ENCODE data around the gene C2CD3.
"Not testable (repeated sequence)": the region's sequence is repeated elsewhere in the genome, so short reads cannot be mapped to it uniquely, and the experiment has no call there.

The C2CD3 gene

GRCh38 chr11:74171997-74172396 lies 1.2 kb upstream of the C2CD3 start:
- Mint-ChIP-seq H3K4me1 (peaks cover 6% of the 10 kb centered on the region), H3K4me3 (no peak overlapping the region), H3K27ac (no peak overlapping the region), H3K36me3 (no peaks in the 10 kb centered on the region), H3K9me3 (no peaks in the 10 kb centered on the region), H3K27me3 (no peaks in the 10 kb centered on the region)
- no peak for ATAC-seq

GRCh38 chr11:74171630-74171968 lies 797 bp upstream of the C2CD3 start:
- ATAC-seq, result no peak
- H3K9me3 Mint-ChIP-seq, result no peaks in the 10 kb centered on the region
- no peaks in the 10 kb centered on the region for H3K36me3 Mint-ChIP-seq
- H3K27me3 Mint-ChIP-seq, result no peaks in the 10 kb centered on the region
- no peak overlapping the region for H3K4me3 Mint-ChIP-seq
- H3K27ac Mint-ChIP-seq, result no peak overlapping the region
- peaks cover 6% of the 10 kb centered on the region for H3K4me1 Mint-ChIP-seq

- no peaks in the 10 kb centered on the region for H3K9me3 Mint-ChIP-seq
- H3K27me3 Mint-ChIP-seq, result no peaks in the 10 kb centered on the region
- ATAC-seq, result no peak
- H3K4me1 Mint-ChIP-seq, result peaks cover 6% of the 10 kb centered on the region
- H3K27ac Mint-ChIP-seq, result no peak overlapping the region
- H3K36me3 Mint-ChIP-seq, result peaks cover 7% of the 10 kb centered on the region
- no peak overlapping the region for H3K4me3 Mint-ChIP-seq
These were observed 904 bp downstream of the C2CD3 start for GRCh38 chr11:74169738-74170458.

GRCh38 chr11:74168838-74169237 lies 2.0 kb downstream of the C2CD3 start:
- Mint-ChIP-seq H3K27ac (no peak overlapping the region), H3K4me3 (no peak overlapping the region), H3K27me3 (no peaks in the 10 kb centered on the region), H3K9me3 (no peaks in the 10 kb centered on the region), H3K4me1 (peaks cover 3% of the 10 kb centered on the region), H3K36me3 (peaks cover 18% of the 10 kb centered on the region)
- no peak for ATAC-seq

GRCh38 chr11:74162681-74163467 lies 7.9 kb downstream of the C2CD3 start:
- Mint-ChIP-seq H3K4me3 (no peak overlapping the region), H3K9me3 (peaks cover 2% of the 10 kb centered on the region), H3K27ac (no peak overlapping the region), H3K4me1 (peaks cover 17% of the 10 kb centered on the region), H3K27me3 (no peaks in the 10 kb centered on the region), H3K36me3 (peaks cover 49% of the 10 kb centered on the region)
- no peak for ATAC-seq

- Mint-ChIP-seq H3K4me1 (peaks cover 17% of the 10 kb centered on the region), H3K36me3 (peaks cover 59% of the 10 kb centered on the region), H3K27me3 (no peaks in the 10 kb centered on the region), H3K9me3 (peaks cover 2% of the 10 kb centered on the region), H3K4me3 (no peak overlapping the region), H3K27ac (no peak overlapping the region)
- no peak for ATAC-seq
These were observed 11.2 kb downstream of the C2CD3 start for GRCh38 chr11:74159642-74160041.

GRCh38 chr11:74157169-74157568 lies 13.6 kb downstream of the C2CD3 start:
- H3K27ac Mint-ChIP-seq, result no peak overlapping the region
- peaks cover 2% of the 10 kb centered on the region for H3K9me3 Mint-ChIP-seq
- H3K27me3 Mint-ChIP-seq, result no peaks in the 10 kb centered on the region
- peaks cover 61% of the 10 kb centered on the region for H3K36me3 Mint-ChIP-seq
- H3K4me1 Mint-ChIP-seq, result peaks cover 7% of the 10 kb centered on the region
- H3K4me3 Mint-ChIP-seq, result no peak overlapping the region
- no peak for ATAC-seq

GRCh38 chr11:74154620-74155281 lies 16.1 kb downstream of the C2CD3 start:
- ATAC-seq, result no peak
- Mint-ChIP-seq H3K36me3 (peaks cover 59% of the 10 kb centered on the region), H3K9me3 (no peaks in the 10 kb centered on the region), H3K4me3 (no peak overlapping the region), H3K4me1 (peaks cover 5% of the 10 kb centered on the region), H3K27me3 (no peaks in the 10 kb centered on the region), H3K27ac (no peak overlapping the region)

- Mint-ChIP-seq H3K4me1 (peaks cover 5% of the 10 kb centered on the region), H3K27ac (no peak overlapping the region), H3K9me3 (no peaks in the 10 kb centered on the region), H3K27me3 (no peaks in the 10 kb centered on the region), H3K4me3 (no peak overlapping the region), H3K36me3 (peaks cover 62% of the 10 kb centered on the region)
- no peak for ATAC-seq
These were observed 17.6 kb downstream of the C2CD3 start for GRCh38 chr11:74153224-74153623.

GRCh38 chr11:74147199-74147929 lies 23.4 kb downstream of the C2CD3 start:
- Mint-ChIP-seq H3K9me3 (no peaks in the 10 kb centered on the region), H3K27ac (no peak overlapping the region), H3K27me3 (no peaks in the 10 kb centered on the region), H3K36me3 (peaks cover 37% of the 10 kb centered on the region), H3K4me3 (no peak overlapping the region), H3K4me1 (peaks cover 5% of the 10 kb centered on the region)
- no peak for ATAC-seq

GRCh38 chr11:74144592-74144991 lies 26.2 kb downstream of the C2CD3 start:
- ATAC-seq, result no peak
- no peak overlapping the region for H3K27ac Mint-ChIP-seq
- H3K9me3 Mint-ChIP-seq, result no peaks in the 10 kb centered on the region
- no peak overlapping the region for H3K4me3 Mint-ChIP-seq
- H3K27me3 Mint-ChIP-seq, result no peaks in the 10 kb centered on the region
- peaks cover 24% of the 10 kb centered on the region for H3K36me3 Mint-ChIP-seq
- H3K4me1 Mint-ChIP-seq, result no peaks in the 10 kb centered on the region

- Mint-ChIP-seq H3K9me3 (no peaks in the 10 kb centered on the region), H3K4me1 (no peaks in the 10 kb centered on the region), H3K27me3 (no peaks in the 10 kb centered on the region), H3K4me3 (no peak overlapping the region), H3K27ac (no peak overlapping the region), H3K36me3 (peaks cover 31% of the 10 kb centered on the region)
- no peak for ATAC-seq
These were observed 28.2 kb downstream of the C2CD3 start for GRCh38 chr11:74142624-74143023.

- no peaks in the 10 kb centered on the region for H3K9me3 Mint-ChIP-seq
- H3K36me3 Mint-ChIP-seq, result peaks cover 29% of the 10 kb centered on the region
- H3K27me3 Mint-ChIP-seq, result no peaks in the 10 kb centered on the region
- H3K4me3 Mint-ChIP-seq, result no peak overlapping the region
- no peak overlapping the region for H3K27ac Mint-ChIP-seq
- no peak for ATAC-seq
- no peaks in the 10 kb centered on the region for H3K4me1 Mint-ChIP-seq
These were observed 28.9 kb downstream of the C2CD3 start for GRCh38 chr11:74141908-74142307.

GRCh38 chr11:74141241-74141695 lies 29.5 kb downstream of the C2CD3 start:
- Mint-ChIP-seq H3K36me3 (peaks cover 36% of the 10 kb centered on the region), H3K4me3 (no peak overlapping the region), H3K27me3 (no peaks in the 10 kb centered on the region), H3K4me1 (no peaks in the 10 kb centered on the region), H3K9me3 (no peaks in the 10 kb centered on the region), H3K27ac (no peak overlapping the region)
- ATAC-seq, result no peak

GRCh38 chr11:74139919-74140431 lies 30.8 kb downstream of the C2CD3 start:
- H3K27me3 Mint-ChIP-seq, H3K4me1 Mint-ChIP-seq, H3K27ac Mint-ChIP-seq, H3K9me3 Mint-ChIP-seq, H3K4me3 Mint-ChIP-seq, ATAC-seq: not testable (repeated sequence)
- H3K36me3 Mint-ChIP-seq, result peaks cover 37% of the 10 kb centered on the region

All from stimulated activated memory B cell treated with anti-CD40 and anti-IgM and Interleukin-4, amounts not matched to agents 10 μg/mL and 1 μg/mL and 100 μg/mL, for 72 hours (primary cell).